Stimulated activated CD8-positive, alpha-beta memory T cell treated with anti-CD3 and anti-CD28 coated beads, Interleukin-7, amount 100 ng/mL, for 24 hours (primary cell): ENCODE measurements around the gene EXD3.
"Not testable (repeated sequence)": the region's sequence is repeated elsewhere in the genome, so short reads cannot be mapped to it uniquely, and the experiment has no call there.

Experiments used
- DNase-seq: peaks from one replicate; pipeline ENCODE4 v3.0.0-alpha.2; 2020; ENCODE audit warnings: low read depth

EXD3 gene

GRCh38 chr9:137422604-137423513 lies at the start of gene EXD3, which contains the start of gene NOXA1:
TSS of gene EXD3 (minus strand) at chr9:137423162. CDS start at chr9:137395357, 27,805 bp downstream.
TSS of gene NOXA1 (plus strand) at chr9:137423393. CDS start at chr9:137423530, 137 bp downstream.
- DNase-seq: peak; percentile 88

GRCh38 chr9:137470785-137471184 lies 47.8 kb upstream of the EXD3 start:
- no peak for DNase-seq

- DNase-seq: no peak
Measured at GRCh38 chr9:137467896-137468295, 44.9 kb upstream of the EXD3 start.

GRCh38 chr9:137467161-137467581 lies 44.2 kb upstream of the EXD3 start:
- DNase-seq: no peak

GRCh38 chr9:137466389-137467085 lies 43.6 kb upstream of the EXD3 start:
- not testable (repeated sequence) for DNase-seq

- DNase-seq: no peak
Measured at GRCh38 chr9:137465720-137466388, 42.9 kb upstream of the EXD3 start.

- no peak for DNase-seq
Measured at GRCh38 chr9:137465000-137465719, 42.2 kb upstream of the EXD3 start.

GRCh38 chr9:137464291-137464999 lies 41.5 kb upstream of the EXD3 start:
- DNase-seq: no peak

- DNase-seq: no peak
Measured at GRCh38 chr9:137463931-137464290, 40.9 kb upstream of the EXD3 start.

- no peak for DNase-seq
Measured at GRCh38 chr9:137462986-137463930, 40.3 kb upstream of the EXD3 start.

- DNase-seq: no peak
Measured at GRCh38 chr9:137462396-137462985, 39.5 kb upstream of the EXD3 start.

- DNase-seq: peak; percentile 66
Measured at GRCh38 chr9:137461663-137462395, 38.9 kb upstream of the EXD3 start.

GRCh38 chr9:137461316-137461662 lies 38.3 kb upstream of the EXD3 start:
- no peak for DNase-seq

GRCh38 chr9:137460363-137461315 lies 37.7 kb upstream of the EXD3 start:
- DNase-seq: no peak

- no peak for DNase-seq
Measured at GRCh38 chr9:137459601-137460362, 36.8 kb upstream of the EXD3 start.

- DNase-seq: peak; percentile 86
Measured at GRCh38 chr9:137459152-137459600, 36.2 kb upstream of the EXD3 start, which contains the start of gene NSMF. TSS of gene NSMF (minus strand) at chr9:137459334. CDS start at chr9:137459102, 232 bp downstream.
